GM18867 (cell line): ENCODE results near the gene MMP11.

Experiments used
- ATAC-seq: cut with Tn5 transposase; IDR thresholded peaks from one replicate; pipeline ENCODE4 v1.9.1; 2021; ENCODE audit warnings: mild to moderate bottlenecking, moderate library complexity; ENCODE audit not compliant: unreplicated experiment

Gene MMP11

GRCh38 chr22:23800297-23801237, 27.9 kb downstream of the MMP11 start:
- ATAC-seq, result peak; percentile 32

GRCh38 chr22:23801238-23801821, 28.7 kb downstream of the MMP11 start:
- peak; percentile 16 for ATAC-seq

- no peak for ATAC-seq
Measured at GRCh38 chr22:23801886-23802377, 29.3 kb downstream of the MMP11 start.

GRCh38 chr22:23803001-23803819, 30.6 kb downstream of the MMP11 start:
- ATAC-seq, result no peak

- ATAC-seq, result no peak
Measured at GRCh38 chr22:23804781-23805291, 32.2 kb downstream of the MMP11 start.

- no peak for ATAC-seq
Measured at GRCh38 chr22:23806837-23807236, 34.2 kb downstream of the MMP11 start.

GRCh38 chr22:23812378-23812777, 39.7 kb downstream of the MMP11 start:
- no peak for ATAC-seq

GRCh38 chr22:23815541-23816155, 43.0 kb downstream of the MMP11 start:
- ATAC-seq, result no peak

- no peak for ATAC-seq
Measured at GRCh38 chr22:23816156-23816976, 43.7 kb downstream of the MMP11 start.

- no peak for ATAC-seq
Measured at GRCh38 chr22:23817146-23817545, 44.5 kb downstream of the MMP11 start.

- ATAC-seq, result no peak
Measured at GRCh38 chr22:23818541-23818940, 45.9 kb downstream of the MMP11 start.

GRCh38 chr22:23820748-23821211, 48.1 kb downstream of the MMP11 start:
- ATAC-seq, result no peak

- no peak for ATAC-seq
Measured at GRCh38 chr22:23822101-23822671, 49.5 kb downstream of the MMP11 start.

GRCh38 chr22:23823331-23823791, 50.7 kb downstream of the MMP11 start:
- no peak for ATAC-seq

GRCh38 chr22:23824476-23825245, 52.0 kb downstream of the MMP11 start:
- no peak for ATAC-seq

GRCh38 chr22:23825246-23825905, 52.7 kb downstream of the MMP11 start:
- ATAC-seq, result no peak

- no peak for ATAC-seq
Measured at GRCh38 chr22:23826510-23827350, 54.1 kb downstream of the MMP11 start.
